Stimulated activated CD4-positive, alpha-beta T cell treated with anti-CD3 and anti-CD28 coated beads, Interleukin-12 subunit alpha, Interleukin-12 subunit beta, amount 100 ng/mL, for 48 hours (primary cell): ENCODE data around the gene INKA2.

ENCODE experiments used
- DNase-seq, 3 donors: peaks; one replicate each; pipeline ENCODE4 v3.0.0-alpha.2; 2020; ENCODE audit warnings: low read depth in 2 of 3, low spot score in 1 of 3

INKA2 gene

GRCh38 chr1:111734426-111734825, 4.8 kb downstream of the INKA2 start:
- DNase-seq = no peak

GRCh38 chr1:111733992-111734341, 5.2 kb downstream of the INKA2 start:
- no peak for DNase-seq

GRCh38 chr1:111733183-111733991, 5.8 kb downstream of the INKA2 start:
- DNase-seq = no peak

GRCh38 chr1:111732718-111733117, 6.5 kb downstream of the INKA2 start:
- DNase-seq = no peak

- DNase-seq = no peak
Observed at GRCh38 chr1:111731956-111732355, 7.2 kb downstream of the INKA2 start.

- DNase-seq = no peak
Observed at GRCh38 chr1:111730706-111731105, 8.5 kb downstream of the INKA2 start.

GRCh38 chr1:111729946-111730681, 9.1 kb downstream of the INKA2 start:
- DNase-seq = no peak

- no peak for DNase-seq
Observed at GRCh38 chr1:111729271-111729921, 9.8 kb downstream of the INKA2 start.

GRCh38 chr1:111727056-111727455, 12.1 kb downstream of the INKA2 start:
- no peak for DNase-seq

GRCh38 chr1:111725192-111725591, 14.0 kb downstream of the INKA2 start:
- no peak for DNase-seq

GRCh38 chr1:111723871-111724270, 15.3 kb downstream of the INKA2 start:
- no peak for DNase-seq

- DNase-seq = no peak
Observed at GRCh38 chr1:111723091-111723806, 15.9 kb downstream of the INKA2 start.

- DNase-seq = no peak
Observed at GRCh38 chr1:111720977-111721786, 18.0 kb downstream of the INKA2 start.

GRCh38 chr1:111720274-111720976, 18.8 kb downstream of the INKA2 start:
- DNase-seq = no peak

- DNase-seq = no peak
Observed at GRCh38 chr1:111719674-111720132, 19.5 kb downstream of the INKA2 start.

- DNase-seq = no peak
Observed at GRCh38 chr1:111719135-111719534, 20.1 kb downstream of the INKA2 start.

- DNase-seq = no peak
Observed at GRCh38 chr1:111717450-111717849, 21.7 kb downstream of the INKA2 start.

GRCh38 chr1:111716333-111716732, 22.9 kb downstream of the INKA2 start:
- no peak for DNase-seq

- no peak for DNase-seq
Observed at GRCh38 chr1:111709986-111710385, 29.2 kb downstream of the INKA2 start.

GRCh38 chr1:111707906-111708305, 31.3 kb downstream of the INKA2 start:
- DNase-seq = no peak
